ENCODE measurements around the gene RFX1. TPM values are rescaled to one million over a fixed set of nuclear protein-coding genes. Genes with fewer than 3 reads are reported as not detected.

RFX1 gene
- total and polyA plus RNA-seq, 9 of the 15 experiments (the other 6 are each of a cell fraction or from before 2014, with no cell fraction given) = 0.14 to 19.3 (median 1.2) TPM

- no peaks in the 10 kb centered on the region; a peak in 1 of 5 replicates for H3K27me3 ChIP-seq (ENCODE audit: control insufficient read depth in 2 of 2, insufficient read depth in 2 of 2, low read length in 2 of 2)
- peaks cover 0 to 13% of the 10 kb centered on the region in 2 experiments; a peak in 1 of 5 replicates for H3K4me1 ChIP-seq (replicated peaks in 1 of 2; ENCODE audit: control insufficient read depth in 2 of 2, insufficient read depth in 2 of 2, low read length in 2 of 2)
- DNase-seq (ENCODE audit: extremely low read depth in 1 of 4, low spot score in 3 of 4) (no peak), ATAC-seq (no peak), FAIRE-seq (no peak)
- WGBS (ENCODE audit: insufficient coverage, low coverage, missing lambda C conversion rate) = 94% methylated on average over 11 of the region's 11 CpGs
- in situ Hi-C loops (cut with MboI) = no loop called here
- no peak overlapping the region for H3K4me3 ChIP-seq
- peaks cover 6% of the 10 kb centered on the region for H3K9me3 ChIP-seq (replicated peaks; ENCODE audit: control insufficient read depth, insufficient read depth, low read depth, low read length)
- no peak overlapping the region for H3K27ac ChIP-seq (ENCODE audit: extremely low read depth, low read depth, low read length)
- H3K9ac ChIP-seq (ENCODE audit: insufficient read depth in 1 of 2, low read depth in 2 of 2, low read length in 2 of 2) = no peak overlapping the region
- no TSS peak for BruUV-seq (replicated peaks)
- H3K9me1 ChIP-seq (ENCODE audit: control insufficient read depth, insufficient read depth, low read length) = peaks cover 3% of the 10 kb centered on the region
- TF ChIP-seq ZNF584 (CRISPR knock-in tag; IDR thresholded peaks at IDR 0.05; ENCODE audit: low read depth) (no peak), RBFOX2 (IDR thresholded peaks at IDR 0.05; ENCODE audit: low read depth, low read length) (0 out of 2 replicates have a peak, but pooled peaks have one; percentile 23), POLR2G (IDR thresholded peaks at IDR 0.05; ENCODE audit: low read depth, low read length) (peak; percentile 48), NCOA2 (IDR thresholded peaks at IDR 0.05; ENCODE audit: partially characterized antibody in 2 of 2) (no peak)
- H4K20me1 ChIP-seq (replicated peaks; ENCODE audit: control insufficient read depth, insufficient read depth, low read length) = no peaks in the 10 kb centered on the region
- intact Hi-C loops (cut with micrococcal nuclease) = no loop called here
- H2AFZ ChIP-seq (ENCODE audit: low read depth, low read length) = no peak overlapping the region
- CTCF ChIA-PET (ENCODE audit: low intra/inter-chr PET ratio) = no interaction called here
- H3K79me2 ChIP-seq (ENCODE audit: control insufficient read depth, insufficient read depth, low read length) = no peaks in the 10 kb centered on the region
- POLR2A ChIA-PET = interaction anchor here (1.0 to 1.9 kb wide), 2 partner anchors 10 to 86 kb away, joined by 3 to 13 read pairs; no protein-coding TSS in a partner anchor
- H3K4me2 ChIP-seq (ENCODE audit: insufficient read depth, low read length) = no peak overlapping the region
- H3K36me3 ChIP-seq (ENCODE audit: control insufficient read depth, insufficient read depth, low read length) = peaks cover 66% of the 10 kb centered on the region
These were observed 85.6 kb downstream of the RFX1 start for GRCh38 chr19:13920524-13920923.

DNA sequence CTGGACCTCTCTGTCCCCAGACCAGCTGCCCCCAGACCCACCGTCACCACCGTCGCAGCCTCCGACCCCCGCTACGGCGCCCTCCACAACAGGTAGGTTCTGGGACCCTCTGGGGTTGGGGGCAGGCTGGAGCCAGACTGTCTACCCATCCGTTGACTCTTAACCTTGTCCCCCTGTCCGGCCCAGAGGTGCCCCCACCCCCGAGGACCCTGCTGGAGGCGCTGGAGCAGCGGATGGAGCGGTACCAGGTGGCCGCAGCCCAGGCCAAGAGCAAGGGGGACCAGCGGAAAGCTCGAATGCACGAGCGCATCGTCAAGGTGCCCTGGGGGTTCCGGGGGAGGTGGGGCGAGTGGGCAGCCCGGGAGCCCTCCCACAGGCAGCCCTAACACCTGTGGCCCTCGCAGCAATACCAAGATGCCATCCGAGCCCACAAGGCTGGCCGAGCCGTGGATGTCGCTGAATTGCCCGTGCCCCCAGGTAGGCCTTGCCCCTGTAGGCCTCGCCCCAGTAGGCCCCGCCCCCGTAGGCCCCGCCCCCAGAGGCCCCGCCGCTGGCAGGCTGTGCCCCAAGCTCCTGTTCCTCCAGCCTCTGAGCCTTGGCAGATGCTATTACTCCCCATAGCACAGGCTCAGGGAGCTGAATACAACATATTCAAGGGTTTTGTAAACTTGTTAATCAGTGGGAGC lies 87.3 kb downstream of the RFX1 start:
- Histone ChIP-seq H3K27ac (ENCODE audit: extremely low read depth, low read depth, low read length) (no peak overlapping the region), H3K4me2 (ENCODE audit: insufficient read depth, low read length) (no peak overlapping the region), H3K27me3 (ENCODE audit: control insufficient read depth in 2 of 2, insufficient read depth in 2 of 2, low read length in 2 of 2) (no peaks in the 10 kb centered on the region; a peak in 1 of 5 replicates), H4K20me1 (replicated peaks; ENCODE audit: control insufficient read depth, insufficient read depth, low read length) (no peaks in the 10 kb centered on the region), H3K36me3 (ENCODE audit: control insufficient read depth, insufficient read depth, low read length) (peaks cover 70% of the 10 kb centered on the region), H3K79me2 (ENCODE audit: control insufficient read depth, insufficient read depth, low read length) (no peaks in the 10 kb centered on the region), H3K9ac (ENCODE audit: insufficient read depth in 1 of 2, low read depth in 2 of 2, low read length in 2 of 2) (no peak overlapping the region), H3K4me3 (no peak overlapping the region), H3K9me1 (ENCODE audit: control insufficient read depth, insufficient read depth, low read length) (peaks cover 3% of the 10 kb centered on the region), H3K4me1 (replicated peaks in 1 of 2; ENCODE audit: control insufficient read depth in 2 of 2, insufficient read depth in 2 of 2, low read length in 2 of 2) (peaks cover 0 to 13% of the 10 kb centered on the region in 2 experiments; a peak in 1 of 5 replicates), H2AFZ (ENCODE audit: low read depth, low read length) (no peak overlapping the region), H3K9me3 (replicated peaks; ENCODE audit: control insufficient read depth, insufficient read depth, low read depth, low read length) (peaks cover 6% of the 10 kb centered on the region)
- peak in 1 of 4 experiments; percentile 31 for DNase-seq (ENCODE audit: extremely low read depth in 1 of 4, low spot score in 3 of 4)
- WGBS (ENCODE audit: insufficient coverage, low coverage, missing lambda C conversion rate) = 96% methylated on average over 19 of the region's 34 CpGs
- intact Hi-C loops (cut with micrococcal nuclease) (no loop called here), in situ Hi-C loops (cut with MboI) (no loop called here)
- FAIRE-seq = no peak
- BruUV-seq (replicated peaks) = no TSS peak
- POLR2A ChIA-PET = interaction anchor here (1.6 kb wide), 1 partner anchor 17 kb away, joined by 9 read pairs; no protein-coding TSS in a partner anchor
- no peak for ATAC-seq
- CTCF ChIA-PET (ENCODE audit: low intra/inter-chr PET ratio) = no interaction called here
- TF ChIP-seq MAFF (IDR thresholded peaks at IDR 0.05; ENCODE audit: low read length) (no peak), CGGBP1 (CRISPR knock-in tag; IDR thresholded peaks at IDR 0.05) (no peak), ZKSCAN3 (CRISPR knock-in tag; IDR thresholded peaks at IDR 0.05) (no peak), CREBBP (IDR thresholded peaks at IDR 0.05; ENCODE audit: low read depth, low read length) (no peak), LEF1 (IDR thresholded peaks at IDR 0.05) (no peak), ZNF551 (CRISPR knock-in tag; IDR thresholded peaks at IDR 0.05) (no peak), ZNF143 (CRISPR knock-in tag; IDR thresholded peaks at IDR 0.05) (no peak), SAP30 (IDR thresholded peaks at IDR 0.05; ENCODE audit: borderline replicate concordance, insufficient read depth, low read depth, low read length, poor library complexity, severe bottlenecking) (no peak), DPF2 (IDR thresholded peaks at IDR 0.05) (no peak), POLR2G (IDR thresholded peaks at IDR 0.05; ENCODE audit: low read depth, low read length) (peak; percentile 54), SLC30A9 (CRISPR knock-in tag; IDR thresholded peaks at IDR 0.05) (no peak), DACH1 (IDR thresholded peaks at IDR 0.05; ENCODE audit: partially characterized antibody) (no peak), ZBTB17 (CRISPR knock-in tag; IDR thresholded peaks at IDR 0.05) (no peak), ELF1 (tag; IDR thresholded peaks at IDR 0.05) (no peak), IRF2 (CRISPR knock-in tag; IDR thresholded peaks at IDR 0.05) (no peak)
